Kidney capillary endothelial cell (primary cell): ENCODE data around the gene TMEM179B.

ENCODE experiments used
- DNase-seq: peaks from one replicate; pipeline ENCODE4 v3.0.0-alpha.2; 2018; ENCODE audit warnings: low spot score

Gene TMEM179B

GRCh38 chr11:62832336-62833234 is 45.4 kb downstream of the TMEM179B start, which contains the start of gene TEX54:
Gene TEX54, minus strand, starts transcription at chr11:62832841.
- DNase-seq: no peak

DNA sequence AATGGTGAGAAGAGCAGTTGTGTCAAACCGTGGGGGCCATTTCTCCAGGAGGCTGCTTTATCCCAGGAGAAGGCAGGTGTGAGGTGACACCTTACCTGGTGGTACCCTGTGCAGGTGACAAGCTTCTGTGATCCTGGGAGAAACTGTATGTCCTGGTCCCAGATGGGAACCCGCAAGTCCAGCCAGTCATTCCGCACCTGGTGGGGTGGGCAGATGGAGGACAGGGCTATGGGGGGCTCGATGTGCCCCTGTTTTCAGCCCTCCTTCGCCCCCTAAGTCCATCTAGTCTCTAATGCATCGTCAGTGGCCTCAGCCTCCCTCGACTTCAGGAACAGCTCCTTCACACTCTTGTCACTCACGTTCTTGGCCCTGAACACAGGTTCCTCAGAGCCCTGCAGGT is 48.1 kb downstream of the TMEM179B start:
- DNase-seq: no peak

- peak; percentile 83 for DNase-seq
Measured at GRCh38 chr11:62839050-62839945, 52.1 kb downstream of the TMEM179B start, which contains the start of gene WDR74. Gene WDR74, minus strand, starts transcription at chr11:62839590. Its CDS starts 20 bp downstream, at chr11:62839570.
